Fibroblast of mammary gland (primary cell): ENCODE measurements around the gene KHDC4.

ENCODE experiments used
- DNase-seq: peaks from one replicate; pipeline ENCODE4 v3.0.0-alpha.2; 2010; ENCODE audit warnings: low read depth
- H3K4me3 ChIP-seq: 2 replicates; pipeline ENCODE4 v1.5.1; 2011; ENCODE audit warnings: low read depth, mild to moderate bottlenecking, low read length, moderate library complexity; ENCODE audit not compliant: control insufficient read depth
- CTCF ChIP-seq: conservative IDR thresholded peaks from 2 replicates; pipeline ENCODE4 v1.5.1; 2011; ENCODE audit warnings: low read depth, low read length, inconsistent platforms; ENCODE audit not compliant: control insufficient read depth, insufficient read depth

Gene KHDC4

GRCh38 chr1:155934097-155934935 is at the start of gene KHDC4:
KHDC4 (minus strand) TSS chr1:155934413; CDS start chr1:155934373, 40 bp downstream.
- TF ChIP-seq CTCF, result no peak
- H3K4me3 ChIP-seq, result peak within 1 kb of the TSS; percentile 80
- peak; percentile 99 for DNase-seq

- peak overlapping the region; percentile 80 for H3K4me3 ChIP-seq
- TF ChIP-seq CTCF, result peak; percentile 24
- DNase-seq, result peak; percentile 99
Observed at GRCh38 chr1:155983191-155984024, 49.2 kb upstream of the KHDC4 start.

- DNase-seq, result peak; percentile 44
- TF ChIP-seq CTCF, result no peak
- peak overlapping the region; percentile 80 for H3K4me3 ChIP-seq
Observed at GRCh38 chr1:155982106-155982505, 47.9 kb upstream of the KHDC4 start.

GRCh38 chr1:155981266-155982088 is 47.3 kb upstream of the KHDC4 start:
- H3K4me3 ChIP-seq, result peak overlapping the region; percentile 80
- DNase-seq, result peak; percentile 96
- TF ChIP-seq CTCF, result no peak

- no peak for TF ChIP-seq CTCF
- H3K4me3 ChIP-seq, result peak overlapping the region; percentile 80
- no peak for DNase-seq
Observed at GRCh38 chr1:155979597-155980343, 45.6 kb upstream of the KHDC4 start.

- DNase-seq, result peak; percentile 44
- TF ChIP-seq CTCF, result no peak
Observed at GRCh38 chr1:155978973-155979429, 44.8 kb upstream of the KHDC4 start.

More at GRCh38 chr1:155978973-155979429, 44.8 kb upstream of the KHDC4 start:
- peak overlapping the region; percentile 80 for H3K4me3 ChIP-seq
